Bronchial epithelial cell (primary cell): ENCODE measurements around the gene ERP27. TPM values are rescaled to one million over a fixed set of nuclear protein-coding genes. Genes with fewer than 3 reads are reported as not detected.

Experiments
- DNase-seq: peaks from one replicate; pipeline ENCODE4 v3.0.0-alpha.2; 2010; ENCODE audit warnings: low read depth
- FAIRE-seq: peaks from 2 replicates; lab custom pipeline; 2011; peaks lifted over from hg19 to GRCh38; lab: Jason Lieb, UNC
- H3K27me3 ChIP-seq: 2 replicates; pipeline ENCODE4 v1.5.1; 2011; ENCODE audit warnings: low read length; ENCODE audit not compliant: control insufficient read depth, insufficient read depth
- H3K36me3 ChIP-seq: 2 replicates; pipeline ENCODE4 v1.5.1; 2011; ENCODE audit warnings: low read length; ENCODE audit not compliant: control insufficient read depth, insufficient read depth
- H3K4me3 ChIP-seq: 2 replicates; pipeline ENCODE4 v1.5.1; 2011; ENCODE audit warnings: mild to moderate bottlenecking, low read depth, low read length, control low read depth
- total RNA-seq: library from RNA; depleted of rRNA; stranded (reverse); fragments of >200 nt; gene quantifications from 2 replicates; pipeline ENCODE4 v1.2.1, GENCODE V29; 2014
- TF ChIP-seq, protein P1 (sequence below): IDR thresholded peaks from 2 replicates; pipeline ENCODE4 v1.5.1; 2011; ENCODE audit warnings: mild to moderate bottlenecking, moderate library complexity, low read length, control low read depth, inconsistent platforms; ENCODE audit not compliant: insufficient read depth, severe bottlenecking

The ERP27 gene
- total RNA-seq, 1 donor from 2014 or later: not detected

DNA sequence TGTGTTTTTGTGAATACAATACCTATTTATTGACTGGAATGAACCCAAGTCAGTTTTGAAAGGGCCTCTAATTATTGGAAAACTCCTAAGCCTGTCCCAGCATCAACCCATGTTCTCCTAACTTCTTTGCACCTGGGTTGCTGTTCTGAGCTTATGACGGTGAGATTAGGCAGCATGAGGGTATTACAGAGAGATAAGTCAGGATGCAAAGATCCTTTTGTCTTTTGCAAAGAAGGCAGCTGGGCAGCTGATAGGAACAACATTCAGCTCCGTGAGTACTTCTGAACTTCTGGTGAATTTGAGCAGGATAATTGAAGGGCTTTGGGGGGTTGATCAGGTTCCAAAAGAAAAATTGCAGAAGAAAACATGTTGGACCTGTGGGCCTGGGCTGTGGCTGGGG, 34.5 kb upstream of the ERP27 start, which contains the start of gene PDE6H:
TSS of gene PDE6H (plus strand) at position 227 of the 400 bp plus-strand sequence. CDS start 4,971 bp downstream, outside the sequence.
- Histone ChIP-seq H3K36me3 (no peaks in the 10 kb centered on the region), H3K4me3 (no peak within 1 kb of the TSS), H3K27me3 (no peaks in the 10 kb centered on the region)
- TF ChIP-seq, protein P1, sequence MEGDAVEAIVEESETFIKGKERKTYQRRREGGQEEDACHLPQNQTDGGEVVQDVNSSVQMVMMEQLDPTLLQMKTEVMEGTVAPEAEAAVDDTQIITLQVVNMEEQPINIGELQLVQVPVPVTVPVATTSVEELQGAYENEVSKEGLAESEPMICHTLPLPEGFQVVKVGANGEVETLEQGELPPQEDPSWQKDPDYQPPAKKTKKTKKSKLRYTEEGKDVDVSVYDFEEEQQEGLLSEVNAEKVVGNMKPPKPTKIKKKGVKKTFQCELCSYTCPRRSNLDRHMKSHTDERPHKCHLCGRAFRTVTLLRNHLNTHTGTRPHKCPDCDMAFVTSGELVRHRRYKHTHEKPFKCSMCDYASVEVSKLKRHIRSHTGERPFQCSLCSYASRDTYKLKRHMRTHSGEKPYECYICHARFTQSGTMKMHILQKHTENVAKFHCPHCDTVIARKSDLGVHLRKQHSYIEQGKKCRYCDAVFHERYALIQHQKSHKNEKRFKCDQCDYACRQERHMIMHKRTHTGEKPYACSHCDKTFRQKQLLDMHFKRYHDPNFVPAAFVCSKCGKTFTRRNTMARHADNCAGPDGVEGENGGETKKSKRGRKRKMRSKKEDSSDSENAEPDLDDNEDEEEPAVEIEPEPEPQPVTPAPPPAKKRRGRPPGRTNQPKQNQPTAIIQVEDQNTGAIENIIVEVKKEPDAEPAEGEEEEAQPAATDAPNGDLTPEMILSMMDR: no peak
- DNase-seq (no peak), FAIRE-seq (no peak)

DNA sequence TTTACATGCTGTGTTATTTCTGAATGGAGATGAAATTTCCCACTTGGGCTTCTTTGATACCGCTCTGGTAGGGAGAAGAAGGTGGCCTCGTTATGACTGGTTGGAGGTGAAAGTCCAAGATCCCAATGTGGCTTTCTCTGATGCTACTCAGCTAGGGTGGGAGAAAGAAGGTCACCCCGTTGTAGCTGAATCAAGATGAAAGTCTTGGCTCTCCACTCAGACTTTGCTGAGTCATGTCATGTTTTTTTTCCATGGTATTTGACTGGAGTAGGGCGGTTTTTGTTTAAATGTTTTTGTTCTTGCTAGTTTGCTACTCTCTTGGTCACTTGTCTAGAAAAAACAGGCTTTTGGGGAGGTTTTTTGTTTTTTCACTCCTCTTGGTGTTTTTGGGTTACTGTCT, 32.1 kb upstream of the ERP27 start:
- TF ChIP-seq, protein P1: no peak
- Histone ChIP-seq H3K27me3 (no peaks in the 10 kb centered on the region), H3K4me3 (no peak overlapping the region), H3K36me3 (no peaks in the 10 kb centered on the region)
- FAIRE-seq (no peak), DNase-seq (no peak)

DNA sequence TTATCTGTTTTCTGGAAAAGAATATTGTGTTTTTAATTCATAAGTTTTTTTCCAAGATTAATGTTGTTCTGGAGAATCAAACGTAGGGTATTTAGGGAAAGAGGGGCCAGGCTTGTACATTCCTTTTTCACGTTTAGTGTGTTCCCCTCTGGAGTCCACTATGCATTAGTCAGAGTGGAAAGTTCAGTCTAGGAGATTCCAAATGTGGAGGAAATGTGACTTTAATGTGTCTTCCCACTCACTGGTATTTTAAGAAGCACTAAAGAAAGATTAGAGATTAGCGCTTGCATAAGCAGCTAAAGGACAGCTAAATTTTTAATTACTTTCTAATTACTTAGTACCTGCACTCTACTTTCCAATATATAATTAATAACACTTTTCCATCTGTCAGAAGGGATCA, 30.1 kb upstream of the ERP27 start:
- H3K36me3 ChIP-seq: no peaks in the 10 kb centered on the region
- DNase-seq: no peak
- no peak overlapping the region for H3K4me3 ChIP-seq
- no peak for FAIRE-seq
- TF ChIP-seq, protein P1: no peak
- H3K27me3 ChIP-seq: no peaks in the 10 kb centered on the region

DNA sequence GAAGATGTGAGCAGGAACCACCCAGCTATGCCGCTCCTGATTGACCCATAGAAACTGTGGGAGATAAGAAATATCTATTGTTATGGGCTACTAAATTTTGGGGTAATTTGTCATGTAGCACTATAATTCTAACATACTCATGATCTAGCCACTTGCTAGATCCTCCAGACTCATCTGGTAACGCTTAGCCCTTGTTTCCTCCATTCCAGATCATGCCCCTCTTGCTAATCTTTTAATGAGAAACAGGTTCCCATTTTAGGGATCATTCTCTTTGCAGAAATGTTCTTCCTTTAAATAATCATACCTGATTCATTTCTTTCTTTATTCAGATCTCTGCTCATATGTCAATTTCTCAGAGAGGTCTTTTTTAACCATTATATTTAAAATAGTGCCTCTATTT, 26.9 kb upstream of the ERP27 start:
- TF ChIP-seq, protein P1: no peak
- no peak for FAIRE-seq

DNA sequence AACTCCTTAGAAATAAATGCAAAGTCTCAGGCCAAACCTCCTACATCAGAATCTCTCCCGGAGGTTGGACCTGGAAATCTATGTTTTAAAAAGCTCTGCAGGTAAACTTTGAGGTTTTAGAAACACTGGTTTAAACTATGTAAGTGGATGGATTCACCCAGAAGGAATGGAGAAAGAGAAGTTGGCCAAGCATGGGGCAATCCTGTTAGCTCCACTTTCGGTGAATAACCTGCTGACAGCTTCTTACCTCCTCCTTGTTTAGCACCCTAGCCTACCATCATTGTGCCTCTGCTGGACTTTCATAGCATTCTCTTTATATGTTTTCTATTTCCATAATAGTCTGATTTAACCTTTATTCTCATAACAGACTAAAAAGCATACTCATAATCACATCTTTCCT, 26.1 kb upstream of the ERP27 start:
- DNase-seq: no peak
- Histone ChIP-seq H3K4me3 (no peak overlapping the region), H3K36me3 (no peaks in the 10 kb centered on the region), H3K27me3 (no peaks in the 10 kb centered on the region)
- TF ChIP-seq, protein P1: no peak
- no peak for FAIRE-seq

More for the DNA sequence above, 26.9 kb upstream of the ERP27 start:
- Histone ChIP-seq H3K27me3 (no peaks in the 10 kb centered on the region), H3K4me3 (no peak overlapping the region), H3K36me3 (no peaks in the 10 kb centered on the region)
- no peak for DNase-seq

- no peak for DNase-seq
- no peak overlapping the region for H3K4me3 ChIP-seq
- TF ChIP-seq, protein P1: no peak
- peak; percentile 50 for FAIRE-seq
- no peaks in the 10 kb centered on the region for H3K27me3 ChIP-seq
- H3K36me3 ChIP-seq: no peaks in the 10 kb centered on the region
These were observed 25.2 kb upstream of the ERP27 start for GRCh38 chr12:14963520-14963919.
